ENCODE measurements around the gene SCLT1. TPM values are rescaled to one million over a fixed set of nuclear protein-coding genes. Genes with fewer than 3 reads are reported as not detected.
"Not testable (repeated sequence)": the region's sequence is repeated elsewhere in the genome, so short reads cannot be mapped to it uniquely, and the experiment has no call there.

SCLT1 gene
- total RNA-seq, 1 donor from 2014 or later, result 94.8 TPM

GRCh38 chr4:129069537-129069936 lies 23.8 kb downstream of the SCLT1 start:
- DNase-seq, result not testable (repeated sequence)

- no peak for DNase-seq
Measured at GRCh38 chr4:129064717-129065116, 28.6 kb downstream of the SCLT1 start.

GRCh38 chr4:129063640-129064039 lies 29.7 kb downstream of the SCLT1 start:
- DNase-seq, result no peak

- no peak for DNase-seq
Measured at GRCh38 chr4:129062580-129062979, 30.8 kb downstream of the SCLT1 start.

- no peak for DNase-seq
Measured at GRCh38 chr4:129059028-129059427, 34.3 kb downstream of the SCLT1 start.

- no peak for DNase-seq
Measured at GRCh38 chr4:129046055-129046959, 47.0 kb downstream of the SCLT1 start.

GRCh38 chr4:129043523-129043922 lies 49.8 kb downstream of the SCLT1 start:
- no peak for DNase-seq

GRCh38 chr4:129040471-129040870 lies 52.9 kb downstream of the SCLT1 start:
- no peak for DNase-seq

GRCh38 chr4:129037093-129037492 lies 56.2 kb downstream of the SCLT1 start:
- no peak for DNase-seq

- no peak for DNase-seq
Measured at GRCh38 chr4:129014566-129015509, 78.5 kb downstream of the SCLT1 start.

GRCh38 chr4:129008096-129008495 lies 85.2 kb downstream of the SCLT1 start:
- no peak for DNase-seq

GRCh38 chr4:128986908-128987307 lies 106.4 kb downstream of the SCLT1 start:
- DNase-seq, result no peak

- DNase-seq, result no peak
Measured at GRCh38 chr4:128986019-128986418, 107.3 kb downstream of the SCLT1 start.

- DNase-seq, result no peak
Measured at GRCh38 chr4:128983771-128984485, 109.4 kb downstream of the SCLT1 start.

GRCh38 chr4:128981377-128981776 lies 112.0 kb downstream of the SCLT1 start:
- no peak for DNase-seq

GRCh38 chr4:128980816-128981326 lies 112.5 kb downstream of the SCLT1 start:
- DNase-seq, result no peak

- no peak for DNase-seq
Measured at GRCh38 chr4:128979934-128980333, 113.4 kb downstream of the SCLT1 start.

- no peak for DNase-seq
Measured at GRCh38 chr4:128978985-128979384, 114.4 kb downstream of the SCLT1 start.

- no peak for DNase-seq
Measured at GRCh38 chr4:128974136-128974581, 119.2 kb downstream of the SCLT1 start.

GRCh38 chr4:128973384-128973783 lies 120.0 kb downstream of the SCLT1 start:
- DNase-seq, result no peak

GRCh38 chr4:128961405-128961804 lies 131.9 kb downstream of the SCLT1 start:
- no peak for DNase-seq

- DNase-seq, result no peak
Measured at GRCh38 chr4:128958194-128958593, 135.1 kb downstream of the SCLT1 start.

Measured in occipital lobe (tissue), 2 donors.